ENCODE data around the gene FTO.

Gene FTO

DNA sequence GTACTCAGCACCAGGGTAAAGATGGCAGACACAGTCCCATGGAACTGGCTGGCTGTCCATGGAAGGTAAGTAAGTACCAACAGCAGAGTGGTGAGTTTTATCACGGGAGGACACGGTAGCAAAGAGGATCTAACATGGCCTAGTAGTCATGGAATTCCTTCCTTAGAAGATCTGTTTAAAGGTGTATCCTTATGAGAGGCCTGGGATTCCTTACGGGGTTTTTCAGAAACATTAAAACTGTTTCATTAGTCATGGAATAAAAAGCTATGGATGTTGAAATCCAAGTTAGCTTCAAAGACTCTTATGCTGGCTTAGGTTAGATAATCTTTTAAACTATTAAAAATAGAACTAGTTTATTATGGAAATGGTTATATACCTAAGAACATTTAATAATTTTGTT, 7.4 kb downstream of the FTO start:
- no peak for DNase-seq

DNA sequence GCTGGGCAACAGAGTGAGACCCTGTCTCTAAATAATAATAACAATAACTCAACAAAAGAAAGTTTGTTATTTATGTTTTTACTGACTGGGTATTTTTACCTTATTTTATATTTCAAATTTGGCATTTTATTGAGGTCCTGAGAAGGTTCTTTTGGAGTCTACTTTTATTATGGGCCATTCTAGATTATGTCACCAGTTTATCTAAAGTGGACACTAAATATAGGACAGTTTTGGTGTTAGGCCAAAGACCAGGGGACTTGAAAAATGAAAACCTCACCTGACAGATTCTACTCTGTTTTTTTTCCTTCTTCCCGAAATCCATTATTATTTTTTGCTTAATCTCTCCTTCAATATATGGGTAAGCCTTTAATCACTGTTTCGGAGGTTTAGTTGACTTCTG, 8.1 kb downstream of the FTO start:
- DNase-seq = no peak

DNA sequence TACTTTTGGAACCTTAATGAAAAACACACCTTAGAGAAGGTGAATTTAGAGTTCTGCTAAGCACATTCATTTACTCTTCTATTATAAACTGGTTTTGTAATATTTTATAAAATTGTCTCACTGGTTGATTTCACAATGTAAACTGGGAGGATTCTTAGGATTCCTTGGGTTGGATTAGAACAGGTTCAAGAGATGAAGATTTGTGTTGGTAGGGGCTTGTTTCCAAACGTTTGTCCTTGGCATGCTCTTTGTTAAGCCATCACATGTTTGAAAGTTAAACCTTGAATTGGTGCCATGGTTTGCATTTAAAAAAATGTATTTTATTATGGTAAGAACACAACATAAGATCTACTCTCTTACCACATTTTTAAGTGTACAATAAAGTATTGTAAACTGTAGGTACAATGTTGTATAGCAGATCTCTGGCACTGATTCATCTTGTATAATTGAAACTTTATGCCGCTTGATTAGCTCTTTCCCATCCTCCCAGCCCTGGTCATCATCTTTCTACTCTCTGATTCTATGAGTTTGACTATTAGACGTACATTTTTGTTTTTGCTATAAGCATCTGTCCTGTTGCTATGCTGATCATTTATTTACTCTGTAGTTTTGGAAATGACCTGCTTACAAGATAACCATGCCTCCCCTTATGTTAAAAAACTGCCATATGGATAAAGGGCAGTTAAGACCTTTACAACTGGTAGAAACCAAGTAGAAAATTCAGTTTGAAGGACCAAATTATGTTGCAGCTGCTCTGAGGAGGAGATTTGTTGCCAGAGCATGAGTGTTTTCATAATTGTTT, 9.6 kb downstream of the FTO start:
- DNase-seq = no peak

DNA sequence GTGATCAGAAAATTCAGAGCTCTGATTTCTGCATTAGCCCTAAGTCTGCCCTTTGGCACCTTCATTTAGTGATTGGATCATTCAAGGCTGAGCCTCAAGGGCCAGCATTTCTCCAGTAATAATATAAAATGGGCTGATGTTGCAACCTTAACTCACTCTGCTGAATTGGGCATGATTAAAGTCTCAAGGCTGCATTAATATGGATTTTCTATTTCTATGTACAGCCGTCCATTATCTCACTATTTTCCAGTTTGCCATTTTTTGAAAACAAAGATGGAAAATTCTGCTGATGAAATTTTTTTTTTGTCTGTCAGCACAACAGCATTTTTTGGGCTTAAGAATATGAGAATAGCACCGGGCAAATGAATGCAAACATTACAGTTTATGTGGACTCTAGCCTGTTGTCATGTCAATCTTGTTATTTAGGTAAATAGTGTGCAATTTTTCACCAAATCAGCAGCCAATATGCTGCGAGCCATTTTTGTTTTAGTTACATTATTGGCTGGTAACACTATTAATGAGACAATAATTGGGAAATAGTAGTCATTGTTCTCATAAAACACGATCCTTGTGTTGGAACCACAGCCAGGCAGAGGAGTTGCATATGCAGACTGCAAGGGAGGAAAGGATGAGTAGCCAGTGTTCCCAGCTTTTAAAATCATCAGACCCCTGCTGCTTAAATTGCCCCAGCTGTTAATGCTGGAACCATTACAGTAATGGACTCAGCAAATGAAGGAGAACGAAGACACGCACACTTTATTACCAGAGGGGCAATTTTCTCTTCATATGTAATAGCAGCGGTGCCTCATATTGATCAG, 10.5 kb downstream of the FTO start:
- no peak for DNase-seq

DNA sequence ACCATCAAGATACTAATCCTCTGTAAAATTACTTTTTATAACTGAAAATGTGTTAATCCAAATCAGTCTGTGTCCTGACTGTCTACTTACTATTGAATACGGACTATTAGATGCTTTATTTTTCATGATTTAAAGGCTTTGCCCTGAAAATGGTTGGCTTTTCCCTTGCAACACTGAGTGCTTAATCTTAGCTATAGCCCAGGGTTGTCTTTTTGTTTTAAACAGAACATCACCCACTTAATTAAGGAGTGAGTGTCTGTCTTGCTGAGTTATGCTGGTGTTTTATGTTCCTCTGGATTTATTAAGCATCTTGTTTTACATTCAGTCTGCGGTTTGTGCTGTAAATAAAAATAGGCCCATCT, 11.0 kb downstream of the FTO start:
- no peak for DNase-seq

DNA sequence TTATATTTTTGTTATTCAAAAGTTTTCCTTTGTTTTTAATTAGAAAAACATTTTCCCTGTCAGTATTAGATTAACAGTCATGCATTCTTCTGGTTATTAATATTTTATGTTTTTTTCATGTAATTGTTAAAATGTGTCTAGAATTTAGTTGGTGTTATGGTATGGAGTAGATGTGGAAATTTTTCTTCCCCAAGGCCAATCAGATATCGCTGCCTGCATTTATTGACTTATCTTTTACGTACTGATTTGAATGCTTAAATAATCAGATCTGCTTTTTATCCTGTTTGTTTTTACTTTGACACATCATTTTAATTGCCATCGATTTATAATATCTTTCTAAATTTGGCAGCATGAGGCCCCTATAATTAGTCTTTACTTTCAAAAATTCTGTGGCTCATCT, 13.6 kb downstream of the FTO start:
- DNase-seq = no peak

DNA sequence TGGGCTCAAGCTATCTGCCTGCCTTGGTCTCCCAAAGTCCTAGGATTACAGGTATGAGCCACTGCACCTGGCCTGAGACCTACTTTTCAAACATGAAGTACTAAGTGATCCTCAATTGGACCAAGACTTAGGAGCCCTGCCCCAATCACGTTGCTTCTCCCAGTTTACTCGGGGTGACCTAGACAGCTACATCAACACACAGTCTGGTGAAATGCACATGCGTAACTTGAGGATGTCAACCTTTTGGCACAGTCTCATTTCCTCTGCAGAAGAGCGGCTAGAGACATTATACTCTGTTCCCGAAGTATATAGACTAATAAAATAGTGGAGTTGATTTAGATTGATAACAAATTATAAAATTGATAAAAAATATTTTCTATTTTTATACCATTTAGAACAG, 17.1 kb downstream of the FTO start:
- DNase-seq = no peak

DNA sequence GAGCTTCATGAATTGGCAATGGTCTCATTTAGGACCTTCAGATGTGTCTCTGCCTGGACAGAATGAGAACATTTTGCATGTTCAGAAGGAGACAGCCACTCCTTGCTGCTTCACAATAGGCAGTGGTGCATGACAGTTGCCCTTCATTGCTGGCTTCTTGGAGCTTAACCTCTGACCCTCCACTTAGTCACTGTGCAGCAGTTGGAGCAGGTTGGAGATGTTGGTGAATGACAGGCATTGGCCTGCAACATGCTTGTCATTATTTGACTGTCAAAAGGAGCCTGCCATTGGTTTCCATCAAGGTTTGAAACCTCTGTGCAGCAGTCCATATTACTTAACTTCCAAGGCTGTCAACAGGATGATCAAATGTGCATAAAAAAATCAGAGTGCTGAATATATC, 22.7 kb downstream of the FTO start:
- no peak for DNase-seq

DNA sequence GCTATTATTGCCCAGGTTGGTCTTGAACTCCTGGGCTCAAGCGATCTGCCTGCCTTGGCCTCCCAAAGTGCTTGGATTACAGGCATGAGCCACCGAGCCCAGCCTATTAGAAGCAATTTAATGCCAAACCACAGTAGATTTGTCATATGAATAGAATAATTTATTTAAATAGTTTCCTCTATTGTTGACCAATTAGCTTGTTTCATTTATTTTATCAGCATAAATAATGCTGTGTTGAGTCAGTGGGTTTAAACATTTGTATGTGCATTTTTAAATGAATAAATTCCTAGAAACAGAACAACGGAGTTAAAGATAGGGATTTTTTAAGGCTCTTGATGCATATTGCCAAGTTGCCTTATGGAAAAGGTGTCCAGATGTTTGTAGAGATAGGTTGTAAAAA, 26.7 kb downstream of the FTO start:
- no peak for DNase-seq

DNA sequence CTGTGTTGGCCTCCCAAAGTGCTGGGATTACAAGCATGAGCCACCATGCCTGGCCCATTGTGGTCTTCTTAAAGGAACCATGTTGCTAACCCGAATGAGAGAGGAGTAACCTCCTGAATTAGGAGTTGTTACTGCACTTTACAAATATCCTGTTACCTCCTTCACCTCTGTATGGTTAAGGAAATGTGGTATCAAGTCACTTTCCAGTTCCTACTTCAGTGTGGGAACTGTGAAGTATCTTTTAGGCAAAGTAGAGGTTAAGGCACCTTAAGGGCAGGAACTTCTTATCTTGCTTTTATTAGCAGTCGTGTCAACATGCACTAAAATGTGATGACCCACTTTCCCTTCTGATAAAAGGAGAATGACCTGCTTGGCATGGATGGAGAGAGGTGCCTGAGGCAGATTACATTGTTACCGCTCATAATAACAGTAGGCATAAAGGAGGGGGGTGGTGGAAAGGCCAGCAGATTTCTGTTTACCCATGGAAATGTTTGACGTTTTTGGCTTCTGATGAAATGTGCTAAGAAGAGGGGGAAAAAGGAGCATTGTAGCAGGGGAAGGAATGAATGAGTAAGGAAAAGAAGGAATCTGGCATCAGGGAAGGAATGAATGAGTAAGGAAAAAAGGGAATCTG, 28.5 kb downstream of the FTO start:
- DNase-seq = no peak

DNA sequence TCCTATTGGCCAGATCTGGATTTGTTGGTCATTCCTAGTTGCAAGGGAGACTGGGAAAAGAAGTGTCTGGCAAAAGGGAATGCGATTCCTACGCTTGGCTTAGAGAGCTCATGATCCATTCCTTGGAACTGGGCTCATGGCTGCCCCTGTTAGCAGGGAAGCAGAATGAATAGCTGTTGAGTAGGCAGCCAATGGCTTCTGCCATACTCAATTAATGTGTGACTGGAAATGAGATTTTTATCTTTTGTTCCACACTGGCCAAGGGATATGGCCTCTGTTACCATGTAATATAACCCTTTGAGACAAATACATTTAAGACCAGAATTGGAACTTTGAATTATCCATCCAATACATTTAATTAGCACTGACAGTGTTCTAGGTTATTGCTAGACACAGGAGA, 31.0 kb downstream of the FTO start:
- no peak for DNase-seq

DNA sequence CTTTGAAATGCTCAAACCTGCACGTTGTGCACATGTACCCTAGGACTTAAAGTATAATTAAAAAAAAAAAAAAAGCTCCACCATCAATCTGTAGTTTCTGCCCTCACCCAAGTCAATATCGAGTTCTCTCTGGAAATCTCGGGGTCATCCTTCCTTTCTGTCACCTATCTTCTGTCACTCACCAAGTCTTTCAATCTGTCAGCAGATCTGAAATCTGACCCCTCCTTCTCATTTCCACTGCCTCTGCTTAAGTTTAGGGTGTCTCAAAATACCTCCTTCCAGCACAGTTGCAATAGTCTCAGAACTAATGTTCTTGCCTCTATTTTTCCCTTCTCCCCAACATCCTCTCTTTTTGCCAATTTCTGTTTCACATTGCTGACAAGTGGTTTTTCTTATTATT, 32.3 kb downstream of the FTO start:
- no peak for DNase-seq

DNA sequence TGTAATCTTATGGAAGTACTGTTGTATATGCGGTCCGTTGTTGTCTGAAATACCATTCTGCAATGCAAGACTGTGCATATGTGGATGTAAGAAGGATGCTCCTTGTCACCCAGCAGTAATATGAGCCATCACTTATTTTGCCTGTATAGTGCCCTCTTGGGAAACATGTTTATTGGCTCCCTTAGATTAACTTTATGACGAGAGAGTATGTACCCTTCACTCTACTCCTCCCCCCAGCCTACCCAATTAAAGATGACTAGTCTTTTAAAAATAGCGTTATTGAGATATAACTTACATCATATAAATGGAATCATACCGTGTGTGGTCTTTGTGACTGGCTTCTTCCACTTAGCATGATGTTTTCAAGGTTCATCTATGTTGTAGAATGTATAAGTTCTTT, 33.6 kb downstream of the FTO start:
- DNase-seq = no peak

DNA sequence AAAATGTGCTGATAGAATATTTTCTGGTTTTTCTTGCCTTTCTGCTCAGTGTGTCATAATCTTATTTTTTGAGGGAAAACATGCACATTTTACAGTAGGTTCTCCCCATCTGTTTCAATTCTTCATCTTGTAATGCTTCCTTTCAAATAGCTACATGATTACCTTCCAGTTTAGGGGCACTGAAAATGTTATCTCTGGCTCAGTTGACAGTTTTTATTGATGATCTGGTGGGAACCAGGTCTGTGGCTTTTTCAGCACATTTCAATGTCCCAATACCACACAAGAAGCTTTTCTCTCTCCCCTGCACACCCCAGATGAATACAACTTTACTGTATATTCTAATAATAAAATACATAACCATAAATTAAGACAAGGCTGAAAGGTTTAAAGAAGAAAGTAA, 36.5 kb downstream of the FTO start:
- DNase-seq = no peak

DNA sequence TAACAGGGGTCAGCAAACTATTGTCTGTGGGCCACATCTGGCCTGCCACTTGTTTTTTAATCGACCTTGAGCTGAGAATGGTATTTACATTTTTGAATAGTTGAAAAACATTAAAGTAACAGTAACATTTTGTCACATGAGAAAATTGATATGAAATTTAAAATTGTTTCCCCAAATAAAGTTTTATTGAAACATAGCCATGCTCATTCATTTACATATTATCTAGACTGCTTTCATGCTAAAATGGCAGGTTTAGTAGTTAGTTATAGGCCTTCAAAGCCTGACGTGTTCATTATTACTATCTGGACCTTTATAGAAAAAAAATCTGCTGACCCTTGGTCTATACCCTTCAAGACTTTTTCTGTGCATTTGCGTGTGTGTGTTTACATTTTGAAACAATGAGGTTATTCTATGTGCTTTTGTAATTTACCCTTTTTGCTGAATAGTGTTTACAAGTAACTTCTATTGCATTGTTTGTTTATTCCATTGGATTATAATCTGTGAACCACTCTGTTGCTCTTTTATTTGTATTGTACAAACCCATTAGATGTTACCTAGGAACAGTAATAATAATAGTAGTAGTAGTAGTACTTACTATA, 37.1 kb downstream of the FTO start:
- no peak for DNase-seq

DNA sequence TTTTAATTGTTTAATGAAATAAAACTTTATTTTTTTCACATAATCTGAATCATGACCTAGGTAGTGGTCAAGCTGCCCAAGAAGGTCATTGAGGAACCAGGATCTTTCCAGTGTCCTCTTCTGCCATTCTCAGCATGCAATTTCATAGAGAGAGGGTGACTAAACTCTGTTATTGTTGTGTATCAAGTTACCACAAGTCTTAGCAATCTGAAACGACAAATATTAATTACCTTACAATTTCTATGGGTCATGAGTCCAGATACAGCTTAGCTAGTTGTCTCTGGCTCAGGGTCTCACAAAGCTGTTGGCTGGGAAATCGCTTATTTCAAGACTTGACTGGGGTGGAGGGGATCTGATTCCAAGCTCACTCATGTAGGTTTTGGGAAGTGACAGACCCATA, 37.6 kb downstream of the FTO start:
- DNase-seq = no peak

DNA sequence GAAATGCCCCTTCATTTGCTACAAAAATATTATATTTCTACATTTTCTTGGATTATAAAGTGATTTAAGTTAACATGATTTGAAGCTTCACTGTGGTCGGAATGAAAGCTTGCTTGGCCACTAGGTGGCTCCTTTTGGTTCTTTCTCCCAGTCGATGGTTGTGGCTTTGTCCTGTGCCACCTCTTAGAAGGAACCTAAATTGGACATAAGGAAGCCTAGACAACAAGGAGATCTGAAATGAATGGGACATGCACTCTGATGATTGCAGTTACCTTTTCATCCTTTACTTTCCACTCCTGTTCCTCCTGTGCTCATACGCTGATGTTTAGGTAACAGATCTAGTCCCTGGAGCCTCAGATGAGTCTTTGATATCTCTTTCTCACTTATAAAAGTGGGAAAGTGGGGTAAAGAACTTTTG, 39.2 kb downstream of the FTO start:
- peak in 1 of 5 donors; percentile 20 for DNase-seq

DNA sequence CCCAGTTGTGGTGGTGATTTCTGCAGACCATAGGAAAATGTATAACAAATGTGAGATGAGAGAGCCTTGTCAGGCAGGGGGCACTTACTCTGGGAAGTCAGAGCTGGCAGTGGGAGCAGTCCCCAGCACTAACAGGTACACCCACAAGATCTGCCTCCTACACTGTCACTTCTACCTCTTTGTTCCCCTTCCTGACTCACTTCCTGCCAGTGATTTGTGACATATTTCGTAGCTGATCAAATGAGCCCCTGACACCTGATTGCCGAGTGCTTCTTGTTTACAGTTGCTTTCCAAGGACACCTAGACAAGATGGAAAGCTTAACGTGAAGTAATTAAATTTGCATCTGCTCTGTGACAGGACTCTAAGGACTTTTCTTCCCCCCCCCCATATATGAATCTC, 40.5 kb downstream of the FTO start:
- DNase-seq = peak in 2 of 5 donors; percentile 0 to 43

DNA sequence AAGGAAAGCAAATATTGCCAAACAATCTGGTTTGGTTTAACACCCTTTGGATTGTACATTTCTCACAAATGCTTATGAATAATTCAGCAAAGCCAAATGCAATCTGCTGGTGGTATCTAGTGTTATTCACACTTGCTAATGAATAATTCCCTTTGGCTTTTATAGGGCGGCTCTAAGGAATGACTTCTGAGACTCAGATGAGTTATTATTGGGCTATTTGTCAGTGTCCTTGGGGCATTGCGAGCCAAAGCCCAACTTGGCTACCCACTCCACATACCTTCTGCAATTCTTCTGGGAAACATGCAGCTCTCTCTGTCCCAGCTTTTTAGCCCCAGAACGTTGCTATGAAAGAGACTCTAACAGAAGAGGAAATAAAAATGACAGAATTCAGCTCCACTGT, 41.1 kb downstream of the FTO start:
- no peak for DNase-seq

DNA sequence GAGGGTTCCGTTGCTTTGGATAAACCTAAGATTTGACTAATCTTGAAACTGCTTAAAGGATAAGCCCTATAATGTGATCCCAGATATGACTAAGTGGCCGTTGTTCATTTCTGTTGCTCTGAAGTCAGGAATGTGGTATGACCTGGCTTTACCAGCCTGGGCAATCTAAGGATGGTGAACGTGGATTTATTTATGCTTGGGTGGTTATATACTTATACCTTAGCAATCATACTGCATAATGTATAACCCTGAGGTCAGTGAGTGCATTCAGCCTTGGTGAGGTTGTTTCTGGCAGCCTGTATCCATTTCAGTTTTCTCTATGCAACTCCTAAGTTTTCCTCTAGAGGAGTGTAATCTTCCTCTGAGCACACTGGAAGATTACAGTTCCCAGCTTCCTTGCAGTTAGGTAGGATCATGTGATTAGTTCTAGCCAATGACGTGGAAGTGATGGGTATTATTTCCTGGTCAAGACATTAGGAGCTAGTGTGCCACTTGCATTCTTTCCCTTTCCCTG, 41.9 kb downstream of the FTO start:
- peak in 1 of 5 donors; percentile 44 for DNase-seq

DNA sequence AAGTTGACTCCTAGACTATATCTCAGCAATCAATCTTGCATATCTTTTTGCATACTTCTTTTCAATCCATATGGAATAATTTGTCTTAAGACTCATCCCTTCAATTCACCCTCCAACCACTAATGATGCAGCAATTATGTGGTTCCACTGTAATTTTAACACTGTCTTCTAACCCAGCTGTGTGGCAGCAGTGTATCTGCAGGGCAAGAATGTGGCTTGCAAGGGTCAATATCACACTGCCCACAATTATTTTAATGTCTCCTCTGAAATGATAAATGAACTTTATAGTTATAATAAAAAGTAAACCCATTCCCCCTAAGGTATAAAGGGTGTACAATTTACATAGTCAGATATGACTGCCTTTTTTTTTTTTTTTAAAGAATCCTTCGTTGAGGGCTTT, 48.6 kb downstream of the FTO start:
- DNase-seq = no peak

DNA sequence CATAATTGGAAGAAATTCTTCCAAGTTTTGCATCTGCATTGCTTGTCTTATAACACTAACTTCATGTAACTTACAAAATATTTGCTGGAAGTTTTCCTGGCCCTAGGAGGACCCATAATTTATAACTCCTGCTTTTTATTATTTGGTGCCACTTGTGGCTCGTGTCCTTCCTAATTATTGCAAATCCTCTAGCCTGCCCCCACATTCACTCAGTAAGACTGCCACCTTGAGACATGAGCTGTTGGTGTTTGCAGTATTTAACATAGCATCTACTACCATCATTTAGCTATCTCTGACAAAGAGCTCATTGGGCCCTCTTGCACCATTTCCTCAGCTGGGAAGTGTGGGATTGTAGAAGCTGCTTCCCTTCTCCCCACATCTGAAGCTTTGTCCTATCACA, 49.5 kb downstream of the FTO start:
- no peak for DNase-seq

Measured in T-helper 1 cell (primary cell).